Measurements from ENCODE around the gene PHKA2.
"Not testable (repeated sequence)": the region's sequence is repeated elsewhere in the genome, so short reads cannot be mapped to it uniquely, and the experiment has no call there.

PHKA2 gene

DNA sequence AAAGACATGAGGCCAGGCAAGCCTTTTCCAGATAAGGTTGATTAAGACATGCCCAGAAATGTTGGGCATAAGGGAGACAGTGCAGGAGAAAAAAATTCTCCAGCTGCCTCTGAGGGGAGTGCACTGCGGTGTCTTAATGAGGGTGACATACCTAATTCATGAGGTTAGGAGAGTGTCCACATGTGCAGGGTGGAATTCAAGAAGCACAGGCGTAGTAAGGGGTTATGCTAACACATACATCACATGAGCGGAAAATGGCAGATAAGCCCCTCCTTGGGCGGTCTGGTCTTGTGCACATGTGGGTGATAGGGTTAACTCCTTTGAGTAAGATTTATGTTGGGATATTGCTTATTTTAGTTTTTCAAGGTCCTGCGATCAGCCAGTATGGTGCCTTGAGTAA, 122.4 kb downstream of the PHKA2 start:
- TF ChIP-seq, protein P1, sequence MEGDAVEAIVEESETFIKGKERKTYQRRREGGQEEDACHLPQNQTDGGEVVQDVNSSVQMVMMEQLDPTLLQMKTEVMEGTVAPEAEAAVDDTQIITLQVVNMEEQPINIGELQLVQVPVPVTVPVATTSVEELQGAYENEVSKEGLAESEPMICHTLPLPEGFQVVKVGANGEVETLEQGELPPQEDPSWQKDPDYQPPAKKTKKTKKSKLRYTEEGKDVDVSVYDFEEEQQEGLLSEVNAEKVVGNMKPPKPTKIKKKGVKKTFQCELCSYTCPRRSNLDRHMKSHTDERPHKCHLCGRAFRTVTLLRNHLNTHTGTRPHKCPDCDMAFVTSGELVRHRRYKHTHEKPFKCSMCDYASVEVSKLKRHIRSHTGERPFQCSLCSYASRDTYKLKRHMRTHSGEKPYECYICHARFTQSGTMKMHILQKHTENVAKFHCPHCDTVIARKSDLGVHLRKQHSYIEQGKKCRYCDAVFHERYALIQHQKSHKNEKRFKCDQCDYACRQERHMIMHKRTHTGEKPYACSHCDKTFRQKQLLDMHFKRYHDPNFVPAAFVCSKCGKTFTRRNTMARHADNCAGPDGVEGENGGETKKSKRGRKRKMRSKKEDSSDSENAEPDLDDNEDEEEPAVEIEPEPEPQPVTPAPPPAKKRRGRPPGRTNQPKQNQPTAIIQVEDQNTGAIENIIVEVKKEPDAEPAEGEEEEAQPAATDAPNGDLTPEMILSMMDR (IDR thresholded peaks at IDR 0.05) = no peak

DNA sequence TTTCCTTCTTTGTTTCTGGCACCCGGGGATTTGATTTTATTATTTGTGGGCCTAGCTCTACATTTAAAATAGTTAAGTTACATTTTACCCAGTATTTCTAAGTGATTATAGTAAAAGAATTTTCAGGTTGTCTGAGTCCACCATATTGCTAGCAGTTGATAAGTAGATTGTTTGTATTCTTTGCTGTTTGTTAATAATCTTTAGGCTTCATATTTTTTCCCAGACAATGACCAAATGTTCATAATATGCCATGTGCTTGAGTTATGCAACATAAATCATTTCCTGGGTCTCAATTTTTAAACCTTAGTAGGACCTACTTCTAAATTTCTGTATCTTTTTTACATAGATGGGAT, 127.3 kb downstream of the PHKA2 start:
- DNase-seq = no peak
- Mint-ChIP-seq H3K27me3 (ENCODE audit: low read depth, poor library complexity) (peaks cover 8% of the 10 kb centered on the region), H3K36me3 (ENCODE audit: low read depth) (no peaks in the 10 kb centered on the region), H3K27ac (no peak overlapping the region), H3K4me3 (no peak overlapping the region), H3K4me1 (peaks cover 10% of the 10 kb centered on the region), H3K9me3 (peaks cover 75% of the 10 kb centered on the region)
- TF ChIP-seq, protein P1 (IDR thresholded peaks at IDR 0.05) = no peak

More for the DNA sequence above, 122.4 kb downstream of the PHKA2 start:
- Mint-ChIP-seq H3K9me3 (peaks cover 73% of the 10 kb centered on the region), H3K27me3 (ENCODE audit: low read depth, poor library complexity) (peaks cover 3% of the 10 kb centered on the region), H3K27ac (no peak overlapping the region), H3K4me1 (peaks cover 18% of the 10 kb centered on the region), H3K36me3 (ENCODE audit: low read depth) (no peaks in the 10 kb centered on the region), H3K4me3 (no peak overlapping the region)
- DNase-seq = peak; percentile 21

DNA sequence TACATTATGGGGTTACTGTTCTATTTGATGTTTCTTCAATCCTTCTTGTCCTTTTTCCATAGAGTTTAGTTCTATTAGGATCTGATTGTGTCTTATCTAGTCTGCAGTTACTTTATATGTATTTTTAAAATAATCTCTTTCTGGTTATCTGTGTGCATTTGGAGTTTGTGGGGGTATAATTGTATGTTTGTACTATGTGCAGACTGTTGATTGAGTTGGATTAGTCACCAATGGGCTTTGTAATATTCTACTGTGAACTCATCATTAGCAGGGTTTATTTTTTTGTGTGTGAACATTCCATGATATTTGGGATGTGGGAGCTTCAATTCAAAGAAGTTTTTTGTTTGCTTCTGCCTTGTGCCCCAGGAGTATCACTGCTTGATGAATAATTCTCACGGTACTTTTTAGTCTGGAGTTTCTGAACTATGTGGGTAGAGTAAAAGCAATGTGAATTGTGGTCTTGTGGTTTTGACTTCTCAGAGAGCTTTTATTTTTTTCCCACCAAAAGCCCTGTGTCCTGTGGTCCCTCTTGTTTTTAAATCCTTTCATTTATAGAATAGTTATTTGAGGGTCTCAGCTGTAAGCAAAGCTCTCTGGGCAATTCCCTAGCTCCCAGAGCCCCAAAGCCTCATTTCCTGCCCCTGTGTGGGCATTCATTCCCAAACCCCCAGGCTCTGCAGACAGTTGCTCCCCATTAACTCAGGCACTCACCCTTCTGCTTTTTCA, 127.8 kb downstream of the PHKA2 start:
- Mint-ChIP-seq H3K9me3 (peaks cover 75% of the 10 kb centered on the region), H3K27ac (no peak overlapping the region)
- no peak for DNase-seq

DNA sequence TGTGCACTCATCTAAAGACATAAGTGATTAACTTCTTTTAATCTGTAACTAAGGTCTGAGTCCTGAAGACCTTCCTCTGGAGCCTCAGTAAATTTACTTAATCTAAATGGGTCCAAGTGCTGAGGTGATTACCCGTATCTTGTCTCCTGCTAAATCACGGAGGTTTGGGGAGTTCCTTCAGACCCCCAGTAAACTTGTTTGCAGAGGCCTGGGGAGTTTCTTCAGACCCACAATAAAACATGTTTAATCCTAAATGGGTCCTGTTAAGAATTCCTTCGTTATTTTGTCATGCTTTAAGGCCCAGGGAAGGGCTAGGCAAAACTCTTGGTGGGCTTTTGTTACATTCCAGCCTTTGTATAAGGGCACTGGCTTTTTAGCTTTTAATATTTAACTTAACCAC, 136.0 kb downstream of the PHKA2 start:
- H3K9me3 Mint-ChIP-seq = peaks cover 88% of the 10 kb centered on the region

More for the DNA sequence above, 127.8 kb downstream of the PHKA2 start:
- Mint-ChIP-seq H3K4me3 (no peak overlapping the region), H3K27me3 (ENCODE audit: low read depth, poor library complexity) (peaks cover 5% of the 10 kb centered on the region), H3K36me3 (ENCODE audit: low read depth) (no peaks in the 10 kb centered on the region), H3K4me1 (peaks cover 5% of the 10 kb centered on the region)
- TF ChIP-seq, protein P1 (IDR thresholded peaks at IDR 0.05) = no peak

More for the DNA sequence above, 136.0 kb downstream of the PHKA2 start:
- not testable (repeated sequence) for H3K4me1 Mint-ChIP-seq; H3K36me3 Mint-ChIP-seq (ENCODE audit: low read depth); DNase-seq; H3K4me3 Mint-ChIP-seq; H3K27ac Mint-ChIP-seq; H3K27me3 Mint-ChIP-seq (ENCODE audit: low read depth, poor library complexity)

Data from nephron progenitor cell (in vitro differentiated cells).